ENCODE data around the gene LNX1. TPM values are rescaled to one million over a fixed set of nuclear protein-coding genes. Genes with fewer than 3 reads are reported as not detected.

Gene LNX1
- total RNA-seq, 1 donor from 2014 or later: 0.10 TPM

GRCh38 chr4:53532521-53532920, 58.8 kb downstream of the LNX1 start:
- H3K36me3 Mint-ChIP-seq (ENCODE audit: unreplicated experiment): no peaks in the 10 kb centered on the region
- no peak for TF ChIP-seq CTCF (IDR thresholded peaks at IDR 0.05; ENCODE audit: partially characterized antibody, unreplicated experiment)
- no peaks in the 10 kb centered on the region for H3K27me3 Mint-ChIP-seq (ENCODE audit: unreplicated experiment)
- peaks cover 6% of the 10 kb centered on the region for H3K4me1 Mint-ChIP-seq (ENCODE audit: low read depth, unreplicated experiment)
- H3K27ac Mint-ChIP-seq (ENCODE audit: unreplicated experiment): no peak overlapping the region
- H3K9me3 Mint-ChIP-seq (ENCODE audit: unreplicated experiment): peaks cover 3% of the 10 kb centered on the region
- no peak overlapping the region for H3K4me3 Mint-ChIP-seq (ENCODE audit: unreplicated experiment)
- no peak for DNase-seq

DNA sequence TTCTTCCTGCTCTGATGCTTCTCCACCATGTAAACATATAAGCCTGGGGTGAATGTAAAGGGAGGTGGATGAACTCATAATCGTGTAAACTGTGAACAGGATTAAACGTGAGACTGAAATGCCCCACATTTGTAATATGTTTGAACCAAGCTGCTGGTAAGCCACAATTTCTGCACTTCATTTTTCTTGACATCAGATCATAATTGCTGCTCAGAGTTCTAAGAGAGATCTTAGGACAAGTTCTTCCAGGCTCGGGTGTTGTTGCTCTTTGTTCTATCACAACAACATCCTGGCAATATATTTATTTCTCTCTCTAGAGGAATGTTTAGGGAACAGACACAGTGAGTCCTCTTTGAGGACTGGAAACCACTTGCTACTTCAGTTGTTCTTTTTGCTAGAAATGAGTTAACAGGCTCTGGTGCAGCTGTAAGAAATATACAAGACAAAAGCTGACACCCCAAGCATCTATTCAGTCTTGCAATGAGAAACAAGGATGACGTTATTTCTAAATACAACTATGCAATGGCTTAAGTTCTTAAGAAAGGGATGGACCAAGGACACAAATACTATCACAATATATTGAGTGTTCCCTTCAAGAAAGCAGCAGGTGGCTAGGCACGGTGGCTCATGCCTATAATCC, 59.6 kb downstream of the LNX1 start:
- peaks cover 5% of the 10 kb centered on the region for H3K4me1 Mint-ChIP-seq (ENCODE audit: low read depth, unreplicated experiment)
- no peak for TF ChIP-seq CTCF (IDR thresholded peaks at IDR 0.05; ENCODE audit: partially characterized antibody, unreplicated experiment)
- no peak overlapping the region for H3K27ac Mint-ChIP-seq (ENCODE audit: unreplicated experiment)
- H3K9me3 Mint-ChIP-seq (ENCODE audit: unreplicated experiment): peaks cover 3% of the 10 kb centered on the region
- H3K36me3 Mint-ChIP-seq (ENCODE audit: unreplicated experiment): no peaks in the 10 kb centered on the region
- no peaks in the 10 kb centered on the region for H3K27me3 Mint-ChIP-seq (ENCODE audit: unreplicated experiment)
- H3K4me3 Mint-ChIP-seq (ENCODE audit: unreplicated experiment): no peak overlapping the region
- DNase-seq: no peak

- no peak for TF ChIP-seq CTCF (IDR thresholded peaks at IDR 0.05; ENCODE audit: partially characterized antibody, unreplicated experiment)
- H3K27me3 Mint-ChIP-seq (ENCODE audit: unreplicated experiment): no peaks in the 10 kb centered on the region
- peaks cover 3% of the 10 kb centered on the region for H3K9me3 Mint-ChIP-seq (ENCODE audit: unreplicated experiment)
- no peaks in the 10 kb centered on the region for H3K36me3 Mint-ChIP-seq (ENCODE audit: unreplicated experiment)
- DNase-seq: no peak
- H3K4me1 Mint-ChIP-seq (ENCODE audit: low read depth, unreplicated experiment): no peaks in the 10 kb centered on the region
- no peak overlapping the region for H3K27ac Mint-ChIP-seq (ENCODE audit: unreplicated experiment)
- H3K4me3 Mint-ChIP-seq (ENCODE audit: unreplicated experiment): no peak overlapping the region
Measured at GRCh38 chr4:53529025-53529424, 62.3 kb downstream of the LNX1 start.

GRCh38 chr4:53527930-53528329, 63.4 kb downstream of the LNX1 start:
- H3K4me3 Mint-ChIP-seq (ENCODE audit: unreplicated experiment): no peak overlapping the region
- no peaks in the 10 kb centered on the region for H3K4me1 Mint-ChIP-seq (ENCODE audit: low read depth, unreplicated experiment)

More at GRCh38 chr4:53527930-53528329, 63.4 kb downstream of the LNX1 start:
- Mint-ChIP-seq H3K27ac (ENCODE audit: unreplicated experiment) (no peak overlapping the region), H3K27me3 (ENCODE audit: unreplicated experiment) (no peaks in the 10 kb centered on the region), H3K9me3 (ENCODE audit: unreplicated experiment) (peaks cover 3% of the 10 kb centered on the region), H3K36me3 (ENCODE audit: unreplicated experiment) (no peaks in the 10 kb centered on the region)
- no peak for TF ChIP-seq CTCF (IDR thresholded peaks at IDR 0.05; ENCODE audit: partially characterized antibody, unreplicated experiment)
- no peak for DNase-seq
